ENCODE data around the gene SGSH.

The SGSH gene

DNA sequence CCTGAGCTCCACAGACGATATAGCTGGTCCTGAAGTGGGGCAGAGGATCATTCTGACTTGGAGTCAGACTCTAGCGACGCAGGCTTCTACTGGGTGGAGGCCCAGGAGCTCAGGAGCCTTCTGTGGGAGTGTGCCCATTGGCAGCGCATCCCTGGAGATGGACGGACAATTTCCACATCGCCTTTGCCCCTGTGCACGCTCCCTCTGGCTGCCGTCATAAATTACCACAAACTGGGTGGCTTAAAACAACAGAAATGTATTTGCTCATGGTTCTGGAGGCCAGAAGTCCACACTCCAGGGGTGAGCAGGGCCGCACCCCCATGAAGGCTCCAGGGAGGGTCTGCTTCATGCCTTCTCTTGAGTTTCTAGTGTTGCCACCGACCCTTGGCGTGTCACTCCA, 43.4 kb downstream of the SGSH start:
- no peak overlapping the region for H3K27ac ChIP-seq (ENCODE audit: low read depth in 2 of 2, low read length in 2 of 2)

DNA sequence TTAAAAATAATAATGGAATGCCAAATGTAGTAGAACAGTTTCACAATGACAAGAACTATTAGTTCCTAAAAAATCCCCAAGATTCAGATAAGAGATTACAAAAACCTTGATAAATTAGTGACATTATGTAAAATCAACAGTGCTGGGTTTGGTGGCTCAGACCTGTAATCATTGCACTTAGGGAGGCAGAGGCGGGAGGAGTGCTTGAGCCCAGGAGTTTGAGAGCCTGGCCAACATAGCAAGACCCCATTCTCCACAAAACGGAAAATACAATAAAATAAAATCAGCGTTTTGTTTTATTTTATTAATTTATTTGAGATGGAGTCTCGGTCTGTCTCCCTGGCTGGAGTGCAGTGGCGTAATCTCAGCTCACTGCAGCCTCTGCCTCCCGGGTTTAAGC, 46.2 kb downstream of the SGSH start:
- Histone ChIP-seq H3K27me3 (ENCODE audit: control insufficient read depth in 2 of 2, insufficient read depth in 2 of 2, low read length in 2 of 2) (peaks cover 0 to 3% of the 10 kb centered on the region in 2 donors), H3K9me3 (ENCODE audit: control insufficient read depth in 2 of 2, low read length in 2 of 2) (no peaks in the 10 kb centered on the region), H3K4me3 (ENCODE audit: low read length in 2 of 2) (no peak overlapping the region), H3K9ac (ENCODE audit: low read depth in 1 of 2, low read length in 2 of 2) (no peak overlapping the region), H3K27ac (ENCODE audit: low read depth in 2 of 2, low read length in 2 of 2) (no peak overlapping the region), H3K36me3 (ENCODE audit: control insufficient read depth in 2 of 2, insufficient read depth in 2 of 2, low read length in 2 of 2) (no peaks in the 10 kb centered on the region), H3K4me1 (ENCODE audit: control insufficient read depth in 2 of 2, insufficient read depth in 2 of 2, low read length in 2 of 2) (peaks cover 0 to 5% of the 10 kb centered on the region in 2 donors)

More for the DNA sequence above, 43.4 kb downstream of the SGSH start:
- peaks cover 0 to 5% of the 10 kb centered on the region in 2 donors for H3K4me1 ChIP-seq (ENCODE audit: control insufficient read depth in 2 of 2, insufficient read depth in 2 of 2, low read length in 2 of 2)
- H3K9me3 ChIP-seq (ENCODE audit: control insufficient read depth in 2 of 2, low read length in 2 of 2) = no peaks in the 10 kb centered on the region
- no peak overlapping the region for H3K4me3 ChIP-seq (ENCODE audit: low read length in 2 of 2)
- H3K36me3 ChIP-seq (ENCODE audit: control insufficient read depth in 2 of 2, insufficient read depth in 2 of 2, low read length in 2 of 2) = no peaks in the 10 kb centered on the region
- no peak overlapping the region for H3K9ac ChIP-seq (ENCODE audit: low read depth in 1 of 2, low read length in 2 of 2)
- H3K27me3 ChIP-seq (ENCODE audit: control insufficient read depth in 2 of 2, insufficient read depth in 2 of 2, low read length in 2 of 2) = peaks cover 0 to 2% of the 10 kb centered on the region in 2 donors

GRCh38 chr17:80173126-80173525, 47.0 kb downstream of the SGSH start:
- H3K9me3 ChIP-seq (ENCODE audit: control insufficient read depth in 2 of 2, low read length in 2 of 2) = no peaks in the 10 kb centered on the region
- no peak overlapping the region for H3K4me3 ChIP-seq (ENCODE audit: low read length in 2 of 2)
- peaks cover 0 to 3% of the 10 kb centered on the region in 2 donors for H3K27me3 ChIP-seq (ENCODE audit: control insufficient read depth in 2 of 2, insufficient read depth in 2 of 2, low read length in 2 of 2)
- no peak overlapping the region for H3K9ac ChIP-seq (ENCODE audit: low read depth in 1 of 2, low read length in 2 of 2)
- no peaks in the 10 kb centered on the region for H3K36me3 ChIP-seq (ENCODE audit: control insufficient read depth in 2 of 2, insufficient read depth in 2 of 2, low read length in 2 of 2)
- H3K27ac ChIP-seq (ENCODE audit: low read depth in 2 of 2, low read length in 2 of 2) = no peak overlapping the region
- H3K4me1 ChIP-seq (ENCODE audit: control insufficient read depth in 2 of 2, insufficient read depth in 2 of 2, low read length in 2 of 2) = peaks cover 0 to 4% of the 10 kb centered on the region in 2 donors

GRCh38 chr17:80171681-80172080, 48.5 kb downstream of the SGSH start:
- H3K9me3 ChIP-seq (ENCODE audit: control insufficient read depth in 2 of 2, low read length in 2 of 2) = no peaks in the 10 kb centered on the region
- no peaks in the 10 kb centered on the region for H3K4me1 ChIP-seq (ENCODE audit: control insufficient read depth in 2 of 2, insufficient read depth in 2 of 2, low read length in 2 of 2)
- no peak overlapping the region for H3K27ac ChIP-seq (ENCODE audit: low read depth in 2 of 2, low read length in 2 of 2)
- H3K4me3 ChIP-seq (ENCODE audit: low read length in 2 of 2) = no peak overlapping the region
- H3K9ac ChIP-seq (ENCODE audit: low read depth in 1 of 2, low read length in 2 of 2) = no peak overlapping the region
- H3K27me3 ChIP-seq (ENCODE audit: control insufficient read depth in 2 of 2, insufficient read depth in 2 of 2, low read length in 2 of 2) = peaks cover 0 to 3% of the 10 kb centered on the region in 2 donors
- H3K36me3 ChIP-seq (ENCODE audit: control insufficient read depth in 2 of 2, insufficient read depth in 2 of 2, low read length in 2 of 2) = no peaks in the 10 kb centered on the region

- H3K27ac ChIP-seq (ENCODE audit: low read depth in 2 of 2, low read length in 2 of 2) = no peak within 1 kb of the TSS
- no peak within 1 kb of the TSS for H3K4me3 ChIP-seq (ENCODE audit: low read length in 2 of 2)
- no peaks in the 10 kb centered on the region for H3K36me3 ChIP-seq (ENCODE audit: control insufficient read depth in 2 of 2, insufficient read depth in 2 of 2, low read length in 2 of 2)
- H3K27me3 ChIP-seq (ENCODE audit: control insufficient read depth in 2 of 2, insufficient read depth in 2 of 2, low read length in 2 of 2) = peaks cover 0 to 3% of the 10 kb centered on the region in 2 donors
- H3K4me1 ChIP-seq (ENCODE audit: control insufficient read depth in 2 of 2, insufficient read depth in 2 of 2, low read length in 2 of 2) = no peaks in the 10 kb centered on the region
- no peaks in the 10 kb centered on the region for H3K9me3 ChIP-seq (ENCODE audit: control insufficient read depth in 2 of 2, low read length in 2 of 2)
- H3K9ac ChIP-seq (ENCODE audit: low read depth in 1 of 2, low read length in 2 of 2) = no peak within 1 kb of the TSS
These were observed 50.2 kb downstream of the SGSH start, which contains the start of gene CARD14 for GRCh38 chr17:80169784-80170500. Gene CARD14 (plus strand): TSS chr17:80170030. CDS start chr17:80181439, 11,409 bp downstream.

GRCh38 chr17:80169107-80169506, 51.0 kb downstream of the SGSH start:
- Histone ChIP-seq H3K36me3 (ENCODE audit: control insufficient read depth in 2 of 2, insufficient read depth in 2 of 2, low read length in 2 of 2) (no peaks in the 10 kb centered on the region), H3K27me3 (ENCODE audit: control insufficient read depth in 2 of 2, insufficient read depth in 2 of 2, low read length in 2 of 2) (peaks cover 0 to 3% of the 10 kb centered on the region in 2 donors), H3K27ac (ENCODE audit: low read depth in 2 of 2, low read length in 2 of 2) (no peak overlapping the region), H3K4me1 (ENCODE audit: control insufficient read depth in 2 of 2, insufficient read depth in 2 of 2, low read length in 2 of 2) (no peaks in the 10 kb centered on the region), H3K4me3 (ENCODE audit: low read length in 2 of 2) (no peak overlapping the region), H3K9ac (ENCODE audit: low read depth in 1 of 2, low read length in 2 of 2) (no peak overlapping the region), H3K9me3 (ENCODE audit: control insufficient read depth in 2 of 2, low read length in 2 of 2) (no peaks in the 10 kb centered on the region)

DNA sequence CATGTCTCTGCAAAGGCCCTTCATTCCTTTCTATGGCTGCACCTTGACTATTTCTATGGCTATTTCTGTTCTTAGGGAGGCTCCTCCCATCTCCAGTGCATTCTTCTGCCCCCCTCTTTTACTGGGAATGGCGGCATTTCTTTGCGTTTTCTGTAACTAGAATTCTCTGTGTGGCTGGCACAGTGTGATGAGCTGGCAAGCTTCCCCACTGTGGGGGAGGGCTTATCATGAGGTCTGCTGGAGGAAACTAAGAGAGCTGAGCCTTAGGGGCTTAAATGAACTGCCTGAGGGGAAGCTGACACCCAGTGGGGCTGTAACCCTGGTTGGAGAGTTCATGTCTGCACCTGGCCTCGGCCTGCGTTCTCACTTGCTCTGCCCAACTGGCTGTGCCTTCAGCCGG, 51.8 kb downstream of the SGSH start:
- H3K4me3 ChIP-seq (ENCODE audit: low read length in 2 of 2) = no peak overlapping the region
- no peaks in the 10 kb centered on the region for H3K9me3 ChIP-seq (ENCODE audit: control insufficient read depth in 2 of 2, low read length in 2 of 2)
- no peaks in the 10 kb centered on the region for H3K4me1 ChIP-seq (ENCODE audit: control insufficient read depth in 2 of 2, insufficient read depth in 2 of 2, low read length in 2 of 2)
- no peaks in the 10 kb centered on the region for H3K36me3 ChIP-seq (ENCODE audit: control insufficient read depth in 2 of 2, insufficient read depth in 2 of 2, low read length in 2 of 2)
- H3K27ac ChIP-seq (ENCODE audit: low read depth in 2 of 2, low read length in 2 of 2) = no peak overlapping the region
- H3K27me3 ChIP-seq (ENCODE audit: control insufficient read depth in 2 of 2, insufficient read depth in 2 of 2, low read length in 2 of 2) = peaks cover 0 to 3% of the 10 kb centered on the region in 2 donors
- H3K9ac ChIP-seq (ENCODE audit: low read depth in 1 of 2, low read length in 2 of 2) = no peak overlapping the region

DNA sequence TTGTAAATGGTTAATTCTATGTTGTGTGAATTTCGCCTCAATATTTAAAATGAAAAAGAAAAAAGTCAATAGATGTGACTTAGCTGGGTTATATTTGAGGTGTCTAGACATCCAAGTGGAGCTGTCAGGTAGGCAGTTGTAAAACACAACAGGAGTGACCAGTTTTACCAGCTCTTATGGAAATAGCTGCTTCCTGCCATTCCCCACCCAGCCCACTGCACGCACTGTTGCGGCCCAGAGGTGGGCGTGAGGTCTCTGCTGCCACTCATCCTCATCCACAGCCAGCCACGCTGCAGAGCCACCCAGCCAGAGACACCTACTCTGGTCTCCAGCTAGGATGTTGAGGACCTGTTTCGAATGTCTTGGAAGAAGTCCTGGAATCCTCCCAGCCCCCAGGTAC, 53.7 kb downstream of the SGSH start:
- no peak overlapping the region for H3K4me3 ChIP-seq (ENCODE audit: low read length in 2 of 2)
- H3K4me1 ChIP-seq (ENCODE audit: control insufficient read depth in 2 of 2, insufficient read depth in 2 of 2, low read length in 2 of 2) = no peaks in the 10 kb centered on the region
- no peaks in the 10 kb centered on the region for H3K9me3 ChIP-seq (ENCODE audit: control insufficient read depth in 2 of 2, low read length in 2 of 2)
- no peaks in the 10 kb centered on the region for H3K36me3 ChIP-seq (ENCODE audit: control insufficient read depth in 2 of 2, insufficient read depth in 2 of 2, low read length in 2 of 2)
- no peak overlapping the region for H3K27ac ChIP-seq (ENCODE audit: low read depth in 2 of 2, low read length in 2 of 2)
- H3K9ac ChIP-seq (ENCODE audit: low read depth in 1 of 2, low read length in 2 of 2) = no peak overlapping the region
- H3K27me3 ChIP-seq (ENCODE audit: control insufficient read depth in 2 of 2, insufficient read depth in 2 of 2, low read length in 2 of 2) = peaks cover 0 to 3% of the 10 kb centered on the region in 2 donors

- H3K9me3 ChIP-seq (ENCODE audit: control insufficient read depth in 2 of 2, low read length in 2 of 2) = no peaks in the 10 kb centered on the region
- no peaks in the 10 kb centered on the region for H3K27me3 ChIP-seq (ENCODE audit: control insufficient read depth in 2 of 2, insufficient read depth in 2 of 2, low read length in 2 of 2)
- no peaks in the 10 kb centered on the region for H3K4me1 ChIP-seq (ENCODE audit: control insufficient read depth in 2 of 2, insufficient read depth in 2 of 2, low read length in 2 of 2)
- no peak overlapping the region for H3K27ac ChIP-seq (ENCODE audit: low read depth in 2 of 2, low read length in 2 of 2)
- no peak overlapping the region for H3K9ac ChIP-seq (ENCODE audit: low read depth in 1 of 2, low read length in 2 of 2)
- no peak overlapping the region for H3K4me3 ChIP-seq (ENCODE audit: low read length in 2 of 2)
- no peaks in the 10 kb centered on the region for H3K36me3 ChIP-seq (ENCODE audit: control insufficient read depth in 2 of 2, insufficient read depth in 2 of 2, low read length in 2 of 2)
These were observed 55.9 kb downstream of the SGSH start for GRCh38 chr17:80164185-80164584.

DNA sequence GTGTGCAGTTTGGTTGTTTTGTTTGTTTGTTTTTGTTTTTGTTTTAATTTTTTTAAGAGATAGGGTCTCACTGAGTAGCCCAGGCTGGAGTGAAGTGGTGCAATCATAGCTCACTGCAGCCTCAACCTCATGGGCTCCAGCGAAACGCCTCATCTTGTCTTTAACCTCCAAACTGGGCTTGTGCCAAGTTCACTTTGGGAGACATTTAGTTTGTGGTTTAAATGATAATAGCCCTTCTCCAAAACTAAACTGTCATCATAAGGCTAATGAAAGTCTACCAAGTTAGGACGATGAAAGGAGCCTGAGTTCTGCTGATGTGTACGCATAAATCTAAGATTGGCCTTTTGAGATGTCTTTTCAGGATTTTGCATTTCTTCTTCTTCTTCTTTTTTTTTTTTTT, 56.8 kb downstream of the SGSH start:
- H3K36me3 ChIP-seq (ENCODE audit: control insufficient read depth in 2 of 2, insufficient read depth in 2 of 2, low read length in 2 of 2) = no peaks in the 10 kb centered on the region
- H3K9ac ChIP-seq (ENCODE audit: low read depth in 1 of 2, low read length in 2 of 2) = no peak overlapping the region

More for the DNA sequence above, 56.8 kb downstream of the SGSH start:
- Histone ChIP-seq H3K27me3 (ENCODE audit: control insufficient read depth in 2 of 2, insufficient read depth in 2 of 2, low read length in 2 of 2) (no peaks in the 10 kb centered on the region), H3K27ac (ENCODE audit: low read depth in 2 of 2, low read length in 2 of 2) (no peak overlapping the region), H3K4me1 (ENCODE audit: control insufficient read depth in 2 of 2, insufficient read depth in 2 of 2, low read length in 2 of 2) (no peaks in the 10 kb centered on the region), H3K4me3 (ENCODE audit: low read length in 2 of 2) (no peak overlapping the region), H3K9me3 (ENCODE audit: control insufficient read depth in 2 of 2, low read length in 2 of 2) (no peaks in the 10 kb centered on the region)

All from mucosa of rectum (tissue), 2 donors.